Measurements from ENCODE around the gene HMGXB4.

The HMGXB4 gene

DNA sequence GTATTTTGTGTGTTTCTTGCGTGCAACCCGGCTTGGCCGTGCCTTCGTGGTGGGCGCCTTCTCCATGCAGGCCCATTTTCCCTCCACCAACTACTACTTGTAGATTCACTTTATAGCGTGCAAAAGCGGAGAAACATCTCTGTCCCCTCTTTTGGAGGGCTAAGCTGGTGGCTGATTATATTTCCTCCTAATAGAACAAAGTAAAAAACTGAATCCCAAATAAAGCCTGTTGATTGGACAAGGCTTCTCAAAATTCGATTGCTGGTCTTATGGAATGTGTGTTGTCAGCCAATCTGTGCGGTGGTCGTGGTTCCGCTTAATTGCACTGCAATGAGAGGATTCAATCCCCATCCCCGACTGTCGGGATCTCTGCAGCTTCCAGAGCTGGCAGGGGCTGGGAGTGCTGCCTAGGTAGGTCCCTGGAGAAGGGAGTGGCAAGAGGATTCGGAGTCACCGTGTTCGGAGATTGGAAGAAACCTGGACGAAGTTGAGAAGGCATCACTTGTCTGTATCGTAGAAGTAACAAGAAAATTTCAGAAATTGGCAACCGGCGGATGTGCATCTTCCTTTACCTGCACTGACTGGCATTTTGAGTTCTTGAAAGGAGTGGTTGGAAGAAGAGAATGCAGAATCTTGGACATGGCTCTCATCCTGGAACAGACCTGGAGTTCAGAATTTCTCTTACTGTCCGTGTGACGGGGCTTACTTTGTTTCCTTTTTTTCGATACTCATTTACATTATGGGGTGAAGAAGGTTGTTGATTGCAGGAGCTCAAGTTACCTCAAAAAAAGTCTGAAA lies 1.1 kb downstream of the HMGXB4 start:
- peak; percentile 40 for DNase-seq (ENCODE audit: low read depth)

DNA sequence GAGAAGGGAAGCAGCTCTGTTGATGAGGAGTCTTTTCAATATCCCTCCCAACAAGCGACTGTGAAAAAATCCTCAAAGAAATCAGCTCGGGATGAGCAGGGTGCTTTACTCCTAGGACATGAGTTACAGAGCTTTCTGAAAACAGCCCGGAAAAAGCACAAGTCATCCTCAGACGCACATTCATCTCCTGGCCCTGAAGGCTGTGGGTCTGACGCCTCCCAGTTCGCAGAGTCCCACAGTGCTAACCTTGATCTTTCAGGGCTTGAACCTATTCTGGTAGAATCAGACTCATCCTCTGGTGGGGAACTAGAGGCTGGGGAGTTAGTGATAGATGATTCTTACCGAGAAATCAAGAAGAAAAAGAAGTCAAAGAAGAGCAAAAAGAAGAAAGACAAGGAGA lies 7.7 kb downstream of the HMGXB4 start:
- no peak for DNase-seq (ENCODE audit: low read depth)

DNA sequence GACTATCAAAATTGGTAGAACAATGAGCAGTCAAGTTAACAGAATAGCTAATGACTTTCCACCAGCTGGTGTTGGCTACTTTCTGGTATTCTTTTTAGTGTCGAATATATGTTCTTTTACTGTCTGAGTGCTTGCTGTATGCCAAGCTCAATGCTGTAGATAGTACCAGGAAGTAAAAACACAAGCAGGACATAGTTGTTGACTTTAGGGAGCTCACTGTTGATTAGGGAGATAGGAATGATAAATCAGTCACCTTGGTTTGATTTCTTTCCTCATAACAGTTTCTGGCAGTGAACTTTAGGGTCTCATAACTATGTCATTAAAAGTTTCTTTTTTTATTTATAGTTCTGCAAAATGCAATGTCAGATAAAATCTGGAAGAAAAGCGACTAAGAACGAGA lies 9.0 kb downstream of the HMGXB4 start:
- DNase-seq (ENCODE audit: low read depth) = no peak

DNA sequence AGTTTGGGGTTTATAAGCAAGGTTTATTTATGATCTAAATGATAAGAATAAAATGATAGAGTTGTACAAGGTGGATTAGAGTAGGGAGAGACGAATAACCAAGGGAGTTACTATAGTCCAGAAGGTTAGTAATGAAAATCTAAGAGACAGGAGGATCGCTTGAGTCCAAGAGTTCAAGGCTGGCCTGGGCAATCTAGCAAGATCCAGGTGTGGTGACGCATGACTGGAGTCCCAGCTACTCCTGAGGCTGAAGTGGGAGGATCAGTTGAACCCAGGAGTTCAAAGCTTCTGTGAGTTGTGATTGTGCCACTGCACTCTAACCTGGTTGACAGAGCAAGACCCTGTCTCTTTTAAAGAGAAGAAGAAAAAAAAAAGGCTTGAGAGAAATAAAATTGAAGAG lies 12.3 kb downstream of the HMGXB4 start:
- DNase-seq (ENCODE audit: low read depth) = no peak

DNA sequence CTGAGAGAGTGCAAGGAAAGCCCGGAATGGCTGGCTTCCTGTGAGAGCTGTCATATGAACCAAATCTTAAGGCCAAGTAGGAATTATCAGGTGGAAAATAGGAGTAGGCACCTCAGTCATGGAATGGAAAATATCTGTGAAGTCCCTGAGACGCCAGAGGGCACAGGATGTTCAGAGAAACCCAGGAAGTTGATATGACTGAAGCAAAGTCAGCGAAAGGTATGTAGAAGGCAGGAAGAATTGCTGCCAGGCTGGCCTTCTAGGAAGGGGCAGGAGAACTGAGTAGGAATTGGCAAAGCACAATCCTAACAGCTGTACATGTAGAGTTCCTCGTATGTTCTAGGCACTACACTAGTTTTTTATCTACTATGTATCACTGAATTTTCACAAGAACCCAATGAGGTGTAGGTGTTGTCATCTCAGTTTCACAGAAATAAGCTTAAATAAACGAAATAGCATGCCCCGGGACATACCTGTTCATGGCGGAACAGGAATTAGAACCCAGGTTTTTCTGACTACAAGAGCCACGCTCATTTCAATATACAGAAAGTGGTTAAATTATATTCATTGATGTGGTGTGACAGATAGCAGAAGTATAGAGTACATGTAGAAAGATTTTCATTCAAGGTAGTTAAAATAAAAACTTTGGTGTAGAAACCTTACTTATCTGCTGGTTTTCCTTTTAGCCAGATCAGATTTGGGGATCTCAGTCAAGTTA lies 17.0 kb downstream of the HMGXB4 start:
- DNase-seq (ENCODE audit: low read depth) = peak; percentile 3

DNA sequence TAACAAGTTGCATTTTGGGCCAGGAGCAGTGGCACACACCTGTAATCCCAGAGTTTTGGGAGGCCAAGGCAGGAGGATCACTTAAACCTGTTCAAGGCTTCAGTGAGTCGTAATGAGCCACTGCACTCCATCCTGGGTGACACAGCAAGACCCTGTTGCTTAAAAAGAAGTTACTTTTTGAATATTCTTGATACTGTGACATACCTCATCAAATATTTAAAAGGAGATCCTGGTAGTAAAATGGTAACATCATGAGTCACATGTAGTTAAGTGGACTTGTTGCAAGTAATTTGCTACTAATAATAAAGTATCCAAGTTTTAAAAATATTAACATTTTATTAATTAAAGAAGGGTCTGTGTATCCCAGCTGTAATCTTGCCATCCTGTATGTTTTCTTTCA lies 18.3 kb downstream of the HMGXB4 start:
- DNase-seq (ENCODE audit: low read depth) = peak; percentile 64

DNA sequence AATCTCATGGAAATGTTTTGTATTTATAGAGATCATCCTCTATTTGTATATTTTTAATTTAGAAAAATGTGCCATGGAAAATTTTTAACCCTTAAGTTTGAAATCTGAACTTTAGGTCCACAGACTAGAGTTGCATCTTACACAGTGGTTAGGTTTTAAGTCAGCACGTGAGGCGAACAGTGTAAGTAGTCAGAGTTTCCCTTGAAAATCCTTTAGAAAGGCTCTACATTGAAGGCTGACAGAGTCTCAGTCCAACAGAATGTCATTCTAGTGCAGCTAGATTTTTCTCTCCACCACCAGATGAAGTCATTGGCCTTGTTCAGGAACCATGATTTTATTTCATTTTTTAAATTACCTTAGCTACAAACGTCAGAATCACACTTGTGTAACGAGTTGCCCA lies 18.7 kb downstream of the HMGXB4 start:
- DNase-seq (ENCODE audit: low read depth) = no peak

DNA sequence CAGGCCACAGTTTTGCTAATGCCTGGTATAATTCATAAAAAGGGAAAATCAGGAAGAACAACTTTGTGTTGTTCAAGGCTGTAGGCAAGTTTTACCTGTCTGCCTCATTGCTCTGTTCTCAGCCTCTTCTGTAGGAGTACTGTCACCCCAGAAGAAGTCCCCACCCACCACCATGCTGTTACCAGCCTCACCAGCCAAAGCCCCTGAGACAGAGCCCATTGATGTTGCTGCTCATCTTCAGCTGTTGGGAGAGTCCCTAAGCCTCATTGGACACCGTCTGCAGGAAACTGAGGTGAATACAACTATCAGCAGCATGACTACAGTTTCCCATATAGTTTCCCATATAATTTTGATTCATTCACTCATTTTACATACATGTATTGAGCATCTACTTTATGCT lies 30.8 kb downstream of the HMGXB4 start:
- DNase-seq (ENCODE audit: low read depth) = no peak

DNA sequence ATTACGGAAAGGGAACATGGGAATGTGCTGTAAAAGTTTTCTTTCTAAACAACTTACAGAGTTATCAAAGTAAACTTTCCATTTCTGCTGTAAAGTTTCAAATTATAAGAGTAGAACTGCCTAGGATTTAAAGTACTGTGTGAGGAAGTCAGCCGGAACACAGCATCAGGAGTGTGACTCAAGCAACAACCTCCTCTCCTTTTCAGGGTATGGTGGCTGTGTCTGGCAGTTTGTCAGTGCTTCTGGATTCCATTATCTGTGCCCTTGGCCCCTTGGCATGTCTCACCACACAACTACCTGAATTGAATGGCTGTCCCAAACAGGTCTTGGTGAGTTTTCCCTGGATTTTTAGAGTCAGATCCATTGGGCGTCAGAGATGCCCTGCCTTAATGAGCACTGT lies 35.5 kb downstream of the HMGXB4 start:
- no peak for DNase-seq (ENCODE audit: low read depth)

DNA sequence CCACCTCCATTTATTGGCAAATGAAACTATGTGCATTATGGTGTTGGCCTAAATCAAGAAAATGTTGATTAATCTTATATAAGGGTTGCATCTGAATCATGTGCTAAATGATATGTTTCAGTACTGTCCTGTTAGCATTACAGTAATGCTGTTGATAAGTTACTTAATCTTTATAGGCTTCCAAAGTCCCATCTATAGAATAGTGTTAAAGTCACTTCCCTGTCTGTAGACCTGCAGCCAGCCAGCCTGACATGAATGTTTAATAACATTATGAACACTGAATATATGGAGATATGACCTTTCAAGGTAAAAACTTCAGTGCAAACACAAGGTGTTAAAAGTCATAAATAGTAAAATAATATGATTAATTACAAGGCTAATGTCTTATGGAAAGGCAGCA lies 38.8 kb downstream of the HMGXB4 start:
- DNase-seq (ENCODE audit: low read depth) = no peak

DNA sequence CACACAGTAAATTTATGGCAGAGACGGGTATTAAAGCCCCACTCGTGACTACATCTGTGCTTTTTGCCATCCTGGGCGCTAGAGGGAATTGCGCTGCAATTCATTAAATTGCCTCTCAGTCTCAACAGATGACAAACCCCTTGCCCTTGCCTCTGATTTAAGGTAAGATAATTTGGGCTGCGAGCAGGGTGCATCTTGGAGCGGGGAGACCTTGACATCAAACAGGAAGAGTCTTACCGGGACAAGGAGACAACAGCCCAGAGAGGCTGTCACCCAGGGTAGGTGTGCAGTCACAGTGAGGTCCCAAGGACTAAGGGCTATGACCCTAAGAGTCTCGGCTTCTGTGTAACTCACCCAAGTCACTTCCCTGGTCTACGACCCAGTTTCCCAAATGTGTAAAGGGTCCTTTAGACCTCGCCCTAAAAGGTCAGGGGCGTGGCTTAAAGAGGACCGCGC lies 42.0 kb downstream of the HMGXB4 start:
- DNase-seq (ENCODE audit: low read depth) = peak; percentile 39

DNA sequence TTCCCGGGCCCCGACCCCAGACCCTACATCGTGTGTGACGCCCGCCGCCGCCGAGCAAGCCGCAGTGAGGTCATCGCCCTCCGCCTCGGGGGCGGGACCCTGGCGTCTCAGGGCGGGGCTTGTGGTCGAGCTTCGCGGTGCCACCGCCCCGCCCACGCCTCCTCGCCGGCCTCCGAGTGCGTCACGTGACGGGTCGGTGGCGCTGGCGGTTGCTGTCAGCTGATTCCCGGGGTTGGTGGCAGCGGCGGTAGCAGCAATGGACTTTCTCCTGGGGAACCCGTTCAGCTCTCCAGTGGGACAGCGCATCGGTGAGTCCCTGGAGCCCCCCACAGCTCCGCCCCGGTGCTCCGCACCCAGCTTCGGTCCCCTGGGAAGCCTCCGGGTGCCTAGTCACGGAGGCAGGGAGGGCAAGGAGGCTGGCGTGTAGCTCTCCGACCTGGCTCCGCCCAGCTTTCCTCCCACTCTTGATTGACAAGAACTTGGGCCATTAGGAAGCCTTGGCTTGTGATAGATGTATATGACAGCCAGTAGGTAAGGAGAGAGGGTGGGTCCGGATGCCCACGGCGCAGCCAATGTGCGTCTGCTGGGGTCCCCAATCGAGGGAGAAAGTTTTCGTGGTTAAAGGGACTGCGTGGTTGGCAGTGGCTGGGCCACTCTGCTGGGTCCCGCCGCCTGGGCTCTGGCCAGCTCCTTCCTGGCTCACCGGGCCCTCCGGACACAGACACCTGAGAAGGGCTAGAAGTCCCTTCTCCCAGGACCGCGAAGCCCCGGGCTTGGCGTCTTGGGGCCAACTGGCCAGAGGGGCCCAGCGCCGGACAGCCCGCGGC lies 42.6 kb downstream of the HMGXB4 start, which contains the start of gene TOM1:
TSS of gene TOM1 (plus strand) at position 222 of the 827 bp plus-strand sequence. CDS start at position 257, 35 bp downstream.
- DNase-seq (ENCODE audit: low read depth) = peak; percentile 97

DNA sequence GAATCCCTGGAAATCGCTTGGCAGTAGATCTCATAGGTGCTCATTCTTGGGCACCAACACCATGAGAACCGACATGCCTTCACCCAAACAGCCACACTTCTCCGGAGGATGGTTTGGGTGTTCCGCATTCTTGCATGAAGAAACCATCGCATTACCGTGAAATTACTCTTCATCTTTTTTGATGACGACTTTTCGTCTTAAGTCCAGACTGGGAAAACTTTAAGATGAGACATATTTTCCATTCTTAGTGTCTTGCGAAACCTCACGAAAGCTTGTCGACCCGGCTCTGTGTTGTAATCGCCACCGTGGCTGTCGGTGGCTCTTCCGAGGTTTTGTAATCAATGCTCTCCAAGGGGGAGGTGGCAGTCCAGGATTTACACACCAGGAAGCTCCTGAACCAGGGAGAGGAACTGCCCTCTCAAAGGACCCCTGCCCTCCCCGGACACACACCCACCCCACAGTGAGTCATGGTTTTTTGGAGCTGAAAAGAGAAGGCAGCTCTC lies 44.1 kb downstream of the HMGXB4 start:
- peak; percentile 54 for DNase-seq (ENCODE audit: low read depth)

DNA sequence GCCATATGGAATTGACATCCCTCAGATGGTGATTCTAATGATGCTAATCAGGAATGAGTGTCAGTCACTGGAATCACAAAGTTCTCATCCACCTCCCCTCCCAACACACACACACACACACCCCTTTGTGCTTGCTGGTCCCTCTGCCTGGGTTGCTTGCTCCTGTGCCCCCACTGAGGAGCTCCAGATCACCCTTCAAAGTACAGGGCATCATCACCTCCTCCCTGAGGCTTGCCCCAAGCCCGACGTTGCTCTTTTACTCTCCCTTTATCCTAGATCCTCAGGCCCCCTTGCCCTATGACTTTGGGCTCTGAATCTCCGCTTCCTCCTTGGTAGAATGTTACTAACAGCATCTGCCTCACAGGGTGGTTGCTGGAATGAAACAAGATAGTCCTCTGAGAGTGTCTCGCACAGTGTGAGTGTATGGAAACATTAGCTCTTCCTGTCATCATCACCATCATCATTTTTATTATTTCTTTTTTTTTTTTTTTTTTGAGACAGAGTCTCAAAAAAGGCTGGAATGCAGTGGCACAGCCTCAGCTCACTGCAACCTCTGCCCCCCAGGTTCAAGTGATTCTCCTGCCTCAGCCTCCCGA lies 45.8 kb downstream of the HMGXB4 start:
- no peak for DNase-seq (ENCODE audit: low read depth)

DNA sequence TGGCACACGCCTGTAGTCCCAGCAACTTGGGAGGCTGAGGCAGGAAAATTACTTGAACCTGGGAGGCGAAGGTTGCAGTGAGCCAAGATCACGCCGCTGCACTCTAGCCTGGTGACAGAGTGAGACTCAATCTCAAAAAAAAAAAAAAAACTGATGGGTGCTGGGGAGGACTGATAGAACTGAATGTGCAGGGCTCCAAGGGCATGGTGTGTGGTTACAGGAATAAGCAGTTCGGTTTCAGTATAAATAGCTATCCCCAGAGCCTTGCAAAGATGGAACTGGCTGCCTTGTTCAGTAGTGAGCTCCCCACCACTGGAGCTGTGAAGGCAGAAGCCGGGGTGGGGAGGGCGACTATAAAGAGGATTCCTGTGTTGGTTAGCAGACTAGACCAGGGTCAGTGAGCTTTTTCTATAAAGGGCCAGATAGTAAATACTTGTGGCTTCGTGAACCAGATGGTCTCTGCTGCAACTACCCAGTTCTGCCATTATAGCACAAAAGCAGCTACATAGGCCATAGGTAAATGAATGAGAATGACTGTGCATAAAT lies 48.3 kb downstream of the HMGXB4 start:
- peak; percentile 43 for DNase-seq (ENCODE audit: low read depth)

DNA sequence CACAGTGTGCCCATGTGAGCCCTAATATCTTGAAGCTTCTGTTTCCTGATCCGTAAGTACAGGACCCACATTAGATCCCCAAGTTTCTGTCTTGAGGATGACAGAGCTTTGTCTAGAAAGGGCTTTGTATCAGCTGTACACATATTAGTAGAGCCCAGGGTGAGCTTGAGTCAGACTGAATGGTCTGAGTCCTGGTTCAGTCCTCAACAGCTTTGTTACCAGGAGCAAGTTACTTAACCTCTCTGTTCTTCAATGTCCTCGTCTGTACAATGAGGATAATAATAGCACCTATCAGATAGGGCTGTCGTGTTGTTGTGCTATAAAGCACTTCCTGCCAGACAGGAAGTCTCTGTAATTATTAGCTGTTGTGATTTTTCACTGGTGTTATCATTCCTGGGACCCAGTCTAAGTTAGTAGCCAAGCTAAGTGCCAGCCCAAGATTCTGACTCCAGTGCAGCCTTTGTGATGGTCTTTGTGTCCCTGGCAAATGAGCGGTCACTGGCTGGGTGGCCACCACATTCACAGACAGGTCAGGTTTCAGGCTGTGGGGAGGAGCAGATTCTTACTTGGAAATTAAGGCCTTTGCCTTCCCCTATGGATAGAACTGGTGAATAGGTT lies 49.2 kb downstream of the HMGXB4 start:
- DNase-seq (ENCODE audit: low read depth) = peak; percentile 33

DNA sequence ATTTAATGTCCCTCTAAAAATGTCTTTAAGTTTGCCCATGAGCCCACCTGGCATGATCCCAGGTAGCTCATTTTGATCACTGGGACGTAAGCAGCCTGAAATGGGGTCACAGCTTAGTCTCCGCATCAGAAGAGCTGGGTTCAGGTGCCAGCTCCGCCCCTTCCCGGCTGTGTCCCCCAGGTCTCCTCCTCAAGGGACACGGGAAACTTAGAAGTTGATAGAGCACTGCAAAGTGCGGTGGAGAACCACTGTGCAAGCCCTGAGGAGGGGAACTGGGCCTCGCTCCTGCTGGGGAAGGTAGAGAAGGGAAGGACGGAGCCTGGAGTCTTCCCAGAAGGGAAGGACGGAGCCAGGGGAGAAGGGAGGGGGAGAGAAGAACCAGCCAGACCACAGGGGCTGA lies 50.1 kb downstream of the HMGXB4 start:
- DNase-seq (ENCODE audit: low read depth) = no peak

DNA sequence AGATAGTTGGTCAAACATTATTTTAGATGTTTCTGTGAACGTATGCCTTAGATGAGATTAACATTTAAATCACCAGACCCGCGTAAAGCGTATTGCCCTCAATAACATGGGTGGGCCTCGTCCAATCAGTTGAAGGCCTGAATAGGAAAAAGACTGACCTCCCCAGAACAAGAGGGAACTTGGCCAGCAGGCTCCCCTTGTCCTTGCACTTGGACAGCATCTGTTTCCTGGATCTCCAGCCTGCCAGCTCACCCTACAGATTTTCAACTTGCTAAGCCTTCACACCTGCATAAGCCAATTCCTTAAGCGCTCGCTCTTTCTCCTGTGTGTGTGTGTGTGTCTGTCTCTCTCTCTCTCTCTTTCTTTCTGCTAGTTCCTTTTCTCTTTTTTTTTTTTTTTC lies 50.6 kb downstream of the HMGXB4 start:
- no peak for DNase-seq (ENCODE audit: low read depth)

DNA sequence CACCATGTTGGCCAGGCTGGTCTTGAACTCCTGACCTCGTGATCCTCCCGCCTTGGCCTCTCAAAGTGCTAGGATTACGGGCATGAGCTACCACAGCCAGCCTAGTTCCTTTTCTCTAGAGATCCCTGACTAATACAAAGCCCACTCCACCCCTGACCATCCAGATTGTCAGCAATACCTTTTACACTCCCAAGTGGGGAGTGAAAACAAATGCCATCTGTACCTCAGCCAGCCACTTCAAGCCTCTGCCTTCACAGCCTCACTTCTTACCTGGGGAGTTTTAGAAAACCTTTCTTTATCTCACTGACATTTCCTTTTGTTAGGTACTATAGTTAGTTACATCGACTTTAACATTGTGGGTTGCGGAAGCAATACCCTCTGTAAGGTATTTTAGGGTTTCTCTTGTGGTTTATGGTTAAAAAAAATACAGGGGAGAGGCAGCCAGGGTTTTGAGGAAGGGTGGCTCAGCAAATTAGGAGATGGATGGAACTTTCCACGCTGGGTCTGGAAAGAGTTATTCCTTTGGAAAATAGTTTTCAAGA lies 51.3 kb downstream of the HMGXB4 start:
- DNase-seq (ENCODE audit: low read depth) = no peak

DNA sequence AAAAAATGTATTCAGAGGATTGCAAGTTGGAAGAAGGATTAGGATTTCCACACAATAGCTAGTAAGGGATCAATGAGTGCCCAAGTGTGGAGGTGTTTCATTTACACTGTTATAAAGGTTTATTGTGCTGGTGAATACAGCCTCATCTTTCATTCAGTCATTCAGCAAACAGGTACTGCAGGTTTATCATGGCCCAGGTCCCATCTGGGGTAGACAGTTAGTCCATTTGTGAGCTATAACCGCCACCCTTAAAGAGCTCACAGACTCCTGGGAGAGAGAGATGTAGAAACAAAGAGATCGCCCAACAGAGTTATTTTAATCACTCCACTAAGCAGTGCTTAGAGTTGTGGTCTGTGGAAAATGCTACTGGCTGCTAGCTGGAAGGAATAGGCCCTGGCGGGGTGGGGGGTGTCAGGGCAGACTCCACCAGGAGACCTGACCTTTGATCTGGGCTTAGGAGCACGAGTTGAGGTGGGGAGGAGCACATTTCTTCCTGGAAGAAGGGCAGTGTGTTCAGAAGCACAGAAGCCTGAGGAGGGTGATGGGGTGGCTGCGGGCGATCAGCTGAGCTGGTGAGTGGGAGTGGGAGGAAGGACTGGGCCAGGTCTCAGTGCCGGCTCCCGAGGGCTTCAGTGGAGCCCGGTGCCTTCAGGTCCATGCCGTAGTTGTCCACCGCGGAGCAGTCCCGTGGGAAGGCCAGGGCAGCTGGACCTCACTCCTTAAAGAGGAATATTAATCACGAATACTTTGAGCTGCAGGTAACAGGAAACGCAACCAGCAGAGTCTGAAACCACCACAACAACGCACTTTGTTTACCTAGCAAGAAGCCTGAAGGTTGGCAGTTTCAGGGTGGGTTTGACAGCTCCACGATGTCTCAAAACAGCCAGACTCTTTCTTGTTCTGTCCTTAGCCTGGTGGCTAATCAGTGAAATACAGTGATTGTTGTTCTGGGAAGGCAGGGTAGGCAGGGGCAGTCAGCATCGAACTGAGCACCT lies 53.6 kb downstream of the HMGXB4 start:
- no peak for DNase-seq (ENCODE audit: low read depth)

Measured in EH (cell line).